Measurements from ENCODE around the gene CIC.
A peak's percentile ranks its signal among the peaks of the same experiment; 100 is the strongest.

Gene CIC

GRCh38 chr19:42288881-42289555 lies 20.0 kb downstream of the CIC start:
- DNase-seq (ENCODE audit: low read depth in 2 of 2), result no peak

- DNase-seq (ENCODE audit: low read depth in 2 of 2), result no peak
Measured at GRCh38 chr19:42289556-42290041, 20.5 kb downstream of the CIC start.

- no peak for DNase-seq (ENCODE audit: low read depth in 2 of 2)
Measured at GRCh38 chr19:42290136-42290522, 21.1 kb downstream of the CIC start.

GRCh38 chr19:42290523-42291434 lies 21.7 kb downstream of the CIC start:
- no peak for DNase-seq (ENCODE audit: low read depth in 2 of 2)

GRCh38 chr19:42291435-42291810 lies 22.4 kb downstream of the CIC start:
- DNase-seq (ENCODE audit: low read depth in 2 of 2), result no peak

- no peak for DNase-seq (ENCODE audit: low read depth in 2 of 2)
Measured at GRCh38 chr19:42292042-42292960, 23.2 kb downstream of the CIC start.

- DNase-seq (ENCODE audit: low read depth in 2 of 2), result no peak
Measured at GRCh38 chr19:42292963-42293362, 23.9 kb downstream of the CIC start.

GRCh38 chr19:42293540-42293939 lies 24.5 kb downstream of the CIC start:
- no peak for DNase-seq (ENCODE audit: low read depth in 2 of 2)

- no peak for DNase-seq (ENCODE audit: low read depth in 2 of 2)
Measured at GRCh38 chr19:42293948-42294347, 24.9 kb downstream of the CIC start.

- no peak for DNase-seq (ENCODE audit: low read depth in 2 of 2)
Measured at GRCh38 chr19:42294471-42295137, 25.6 kb downstream of the CIC start.

GRCh38 chr19:42295342-42295741 lies 26.3 kb downstream of the CIC start:
- DNase-seq (ENCODE audit: low read depth in 2 of 2), result no peak

GRCh38 chr19:42295831-42296525 lies 26.9 kb downstream of the CIC start:
- DNase-seq (ENCODE audit: low read depth in 2 of 2), result peak; percentile 88 to 91

GRCh38 chr19:42297039-42297438 lies 28.0 kb downstream of the CIC start:
- no peak for DNase-seq (ENCODE audit: low read depth in 2 of 2)

GRCh38 chr19:42301646-42302203 lies 32.7 kb downstream of the CIC start, which contains the start of gene PRR19:
Gene PRR19, plus strand, starts transcription at chr19:42302132. Its CDS starts 7,453 bp downstream, at chr19:42309585.
- DNase-seq (ENCODE audit: low read depth in 2 of 2), result no peak

- no peak for DNase-seq (ENCODE audit: low read depth in 2 of 2)
Measured at GRCh38 chr19:42303101-42303464, 34.0 kb downstream of the CIC start.

GRCh38 chr19:42303876-42304275 lies 34.8 kb downstream of the CIC start:
- no peak for DNase-seq (ENCODE audit: low read depth in 2 of 2)

GRCh38 chr19:42306646-42307045 lies 37.6 kb downstream of the CIC start:
- DNase-seq (ENCODE audit: low read depth in 2 of 2), result no peak

- DNase-seq (ENCODE audit: low read depth in 2 of 2), result no peak
Measured at GRCh38 chr19:42309686-42310085, 40.6 kb downstream of the CIC start.

- no peak for DNase-seq (ENCODE audit: low read depth in 2 of 2)
Measured at GRCh38 chr19:42311657-42312056, 42.6 kb downstream of the CIC start.

- no peak for DNase-seq (ENCODE audit: low read depth in 2 of 2)
Measured at GRCh38 chr19:42312370-42312769, 43.3 kb downstream of the CIC start.

All from activated CD4-positive, alpha-beta T cell treated with anti-CD3 and anti-CD28 coated beads for 24 hours (primary cell).